Measurements from ENCODE around the gene GUCY1A2. TPM values are rescaled to one million over a fixed set of nuclear protein-coding genes. Genes with fewer than 3 reads are reported as not detected.

Gene GUCY1A2
- total and polyA plus RNA-seq, 11 donors, result 0.93 to 14.1 (median 10.1) TPM

DNA sequence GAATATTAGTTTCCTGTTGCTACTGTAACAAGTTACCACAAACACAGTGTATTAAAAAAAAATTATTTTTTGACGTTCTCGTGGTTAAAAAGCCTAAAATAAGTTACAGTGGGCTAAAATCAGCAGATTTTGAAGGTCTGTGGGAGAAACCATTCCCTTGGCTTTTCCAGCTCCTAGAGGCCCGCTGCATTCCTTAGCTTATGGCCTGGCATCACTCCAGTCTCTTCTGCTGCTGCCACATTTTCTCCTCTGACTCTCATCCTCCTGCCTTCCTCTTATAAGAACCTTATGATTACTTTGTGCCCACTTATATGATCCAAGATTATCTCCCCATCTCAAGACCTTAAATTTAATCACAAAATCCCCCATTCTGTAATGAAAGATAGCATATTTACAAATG, 392.7 kb downstream of the GUCY1A2 start:
- TF ChIP-seq, protein P1, sequence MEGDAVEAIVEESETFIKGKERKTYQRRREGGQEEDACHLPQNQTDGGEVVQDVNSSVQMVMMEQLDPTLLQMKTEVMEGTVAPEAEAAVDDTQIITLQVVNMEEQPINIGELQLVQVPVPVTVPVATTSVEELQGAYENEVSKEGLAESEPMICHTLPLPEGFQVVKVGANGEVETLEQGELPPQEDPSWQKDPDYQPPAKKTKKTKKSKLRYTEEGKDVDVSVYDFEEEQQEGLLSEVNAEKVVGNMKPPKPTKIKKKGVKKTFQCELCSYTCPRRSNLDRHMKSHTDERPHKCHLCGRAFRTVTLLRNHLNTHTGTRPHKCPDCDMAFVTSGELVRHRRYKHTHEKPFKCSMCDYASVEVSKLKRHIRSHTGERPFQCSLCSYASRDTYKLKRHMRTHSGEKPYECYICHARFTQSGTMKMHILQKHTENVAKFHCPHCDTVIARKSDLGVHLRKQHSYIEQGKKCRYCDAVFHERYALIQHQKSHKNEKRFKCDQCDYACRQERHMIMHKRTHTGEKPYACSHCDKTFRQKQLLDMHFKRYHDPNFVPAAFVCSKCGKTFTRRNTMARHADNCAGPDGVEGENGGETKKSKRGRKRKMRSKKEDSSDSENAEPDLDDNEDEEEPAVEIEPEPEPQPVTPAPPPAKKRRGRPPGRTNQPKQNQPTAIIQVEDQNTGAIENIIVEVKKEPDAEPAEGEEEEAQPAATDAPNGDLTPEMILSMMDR (IDR thresholded peaks at IDR 0.05), result no peak
- TF ChIP-seq POLR2A (IDR thresholded peaks at IDR 0.05), result no peak
- Histone ChIP-seq H3K36me3 (no peaks in the 10 kb centered on the region), H3K4me3 (no peak overlapping the region), H3K27ac (no peak overlapping the region), H3K27me3 (no peaks in the 10 kb centered on the region), H3K4me1 (no peaks in the 10 kb centered on the region), H3K9me3 (peaks cover 0 to 6% (median 0%) of the 10 kb centered on the region in 12 donors)
- ATAC-seq (no peak), DNase-seq (no peak)
- WGBS, 4 donors, result 53 to 64% (median 60%) methylated on average over 3 of the region's 3 CpGs
- intact Hi-C loops (cut with DNase I), result no loop called here

DNA sequence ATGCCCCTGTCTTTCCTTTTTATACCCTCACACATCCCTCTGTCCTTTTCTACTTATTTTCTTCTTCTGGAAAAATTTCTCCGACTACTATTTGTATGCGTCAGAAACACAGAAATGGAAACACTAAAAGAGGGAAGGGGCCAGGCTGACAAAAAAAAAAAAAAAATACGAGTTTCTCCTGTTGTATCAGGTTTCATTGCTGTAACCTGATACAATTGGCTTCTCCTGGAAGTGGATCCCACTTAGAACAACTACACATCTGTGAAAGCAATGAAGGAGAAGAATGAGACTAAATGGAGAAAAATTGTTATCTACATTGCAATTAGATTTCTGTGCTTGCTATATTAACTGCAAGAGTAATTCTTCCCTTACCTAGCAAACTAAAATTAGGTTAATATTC, 393.9 kb downstream of the GUCY1A2 start:
- no peak for ATAC-seq
- no peaks in the 10 kb centered on the region for H3K4me1 ChIP-seq
- H3K27ac ChIP-seq, result no peak overlapping the region
- H3K4me3 ChIP-seq, result no peak overlapping the region
- intact Hi-C loops (cut with DNase I), result no loop called here
- TF ChIP-seq, protein P1 (IDR thresholded peaks at IDR 0.05), result no peak
- TF ChIP-seq POLR2A (IDR thresholded peaks at IDR 0.05), result no peak
- DNase-seq, result no peak
- no peaks in the 10 kb centered on the region for H3K36me3 ChIP-seq
- peaks cover 0 to 6% (median 0%) of the 10 kb centered on the region in 12 donors for H3K9me3 ChIP-seq
- no peaks in the 10 kb centered on the region for H3K27me3 ChIP-seq
- WGBS, 4 donors, result 64 to 68% (median 65%) methylated on average over 3 of the region's 3 CpGs
